Colonic mucosa (tissue), 4 donors: ENCODE data around the gene PHACTR3. TPM values are rescaled to one million over a fixed set of nuclear protein-coding genes. Genes with fewer than 3 reads are reported as not detected.

Source experiments
- DNase-seq: peaks from one replicate; pipeline ENCODE4 v3.0.0-alpha.2; 2020
- H3K27ac ChIP-seq: fragments of 200-600 bp; one replicate; pipeline ENCODE4 v1.8.0; 2021
- H3K27me3 ChIP-seq: fragments of 200-600 bp; one replicate; pipeline ENCODE4 v1.8.0; 2021
- H3K36me3 ChIP-seq: fragments of 200-600 bp; one replicate; pipeline ENCODE4 v1.8.0; 2021
- H3K4me1 ChIP-seq: fragments of 200-600 bp; one replicate; pipeline ENCODE4 v1.8.0; 2021; ENCODE audit warnings: mild to moderate bottlenecking
- H3K4me3 ChIP-seq: fragments of 200-600 bp; one replicate; pipeline ENCODE4 v1.8.0; 2021
- H3K9ac ChIP-seq, 2 donors: one replicate each; pipeline ENCODE4 v1.7.0; 2013; ENCODE audit warnings: control low read depth in 2 of 2, low read depth in 2 of 2, low read length in 2 of 2
- H3K9me3 ChIP-seq: fragments of 200-600 bp; one replicate; pipeline ENCODE4 v1.8.0; 2021
- intact Hi-C: fragments of 100-400 bp; cut with DNase I; formaldehyde crosslinking; loops from one replicate; pipeline ENCODE4 v1.14.1; 2022
- total RNA-seq, 2 donors: library from RNA; stranded (reverse); fragmentation: NEBNext Ultra II Directional in 1 of 2; extraction: Animal tissue kit (Norgen Biotek cat#: 25700) in 1 of 2; gene quantifications; one replicate each; pipeline ENCODE4 v1.2.1, GENCODE V29; 2021
- TF ChIP-seq, protein P1 (sequence below): fragments of 200-600 bp; IDR thresholded peaks from one replicate; pipeline ENCODE4 v1.8.0; 2022; ENCODE audit warnings: antibody characterized with exemption, mild to moderate bottlenecking
- donor health status: healthy.
- donor health status: DM: no; HTN: no; CAD: no.
- donor health status: DM: no; HTN: no; CAD: no.

The PHACTR3 gene
- total RNA-seq, 2 donors from 2014 or later = 0.44 to 0.53 TPM

DNA sequence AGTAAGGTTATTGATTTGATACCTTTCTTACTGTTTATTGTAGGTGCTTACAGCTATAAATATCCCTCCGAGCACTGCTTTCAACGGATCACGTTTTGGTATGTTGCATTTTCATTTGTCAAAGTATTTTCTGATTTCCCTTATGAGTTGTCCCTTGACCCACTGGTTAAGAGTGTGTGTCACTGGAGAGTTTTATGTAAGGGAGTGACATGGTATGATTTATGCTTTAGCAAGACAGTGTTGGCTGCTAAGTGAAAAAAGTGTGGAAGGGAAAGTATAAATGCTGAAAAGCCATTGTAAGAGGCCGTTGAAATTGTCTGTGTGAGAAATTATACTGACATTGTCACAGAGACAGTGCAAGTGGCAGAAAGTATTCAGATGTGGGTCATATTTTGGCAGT lies 257.1 kb downstream of the PHACTR3 start:
- intact Hi-C loops = no loop called here
- Histone ChIP-seq H3K27ac (no peak overlapping the region), H3K9ac (no peak overlapping the region), H3K27me3 (no peaks in the 10 kb centered on the region), H3K9me3 (no peaks in the 10 kb centered on the region), H3K36me3 (no peaks in the 10 kb centered on the region), H3K4me1 (no peaks in the 10 kb centered on the region), H3K4me3 (no peak overlapping the region)
- DNase-seq = no peak
- TF ChIP-seq, protein P1, sequence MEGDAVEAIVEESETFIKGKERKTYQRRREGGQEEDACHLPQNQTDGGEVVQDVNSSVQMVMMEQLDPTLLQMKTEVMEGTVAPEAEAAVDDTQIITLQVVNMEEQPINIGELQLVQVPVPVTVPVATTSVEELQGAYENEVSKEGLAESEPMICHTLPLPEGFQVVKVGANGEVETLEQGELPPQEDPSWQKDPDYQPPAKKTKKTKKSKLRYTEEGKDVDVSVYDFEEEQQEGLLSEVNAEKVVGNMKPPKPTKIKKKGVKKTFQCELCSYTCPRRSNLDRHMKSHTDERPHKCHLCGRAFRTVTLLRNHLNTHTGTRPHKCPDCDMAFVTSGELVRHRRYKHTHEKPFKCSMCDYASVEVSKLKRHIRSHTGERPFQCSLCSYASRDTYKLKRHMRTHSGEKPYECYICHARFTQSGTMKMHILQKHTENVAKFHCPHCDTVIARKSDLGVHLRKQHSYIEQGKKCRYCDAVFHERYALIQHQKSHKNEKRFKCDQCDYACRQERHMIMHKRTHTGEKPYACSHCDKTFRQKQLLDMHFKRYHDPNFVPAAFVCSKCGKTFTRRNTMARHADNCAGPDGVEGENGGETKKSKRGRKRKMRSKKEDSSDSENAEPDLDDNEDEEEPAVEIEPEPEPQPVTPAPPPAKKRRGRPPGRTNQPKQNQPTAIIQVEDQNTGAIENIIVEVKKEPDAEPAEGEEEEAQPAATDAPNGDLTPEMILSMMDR = no peak

DNA sequence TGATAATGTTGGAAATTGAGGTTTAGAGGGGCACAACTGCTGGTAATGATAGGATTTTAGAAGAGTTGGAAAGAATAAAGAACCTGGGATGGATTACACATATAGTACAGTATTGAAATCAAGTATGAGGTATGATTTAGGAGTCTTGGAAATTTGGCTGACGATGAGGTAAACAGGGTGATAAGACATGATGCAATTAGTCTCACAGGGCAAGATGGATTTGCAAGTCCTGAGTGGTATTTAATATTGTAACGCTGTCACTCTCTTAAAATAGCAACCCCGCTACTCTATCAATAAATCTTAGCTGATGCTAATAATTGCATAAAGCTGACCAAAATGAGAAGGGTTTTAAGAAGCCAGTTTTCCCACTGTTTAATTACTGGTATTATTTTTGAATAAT lies 258.7 kb downstream of the PHACTR3 start:
- TF ChIP-seq, protein P1 = no peak
- H3K9ac ChIP-seq = no peak overlapping the region
- H3K27ac ChIP-seq = no peak overlapping the region
- intact Hi-C loops = no loop called here
- no peak for DNase-seq
- H3K27me3 ChIP-seq = no peaks in the 10 kb centered on the region
- no peak overlapping the region for H3K4me3 ChIP-seq
- no peaks in the 10 kb centered on the region for H3K4me1 ChIP-seq
- H3K36me3 ChIP-seq = no peaks in the 10 kb centered on the region
- no peaks in the 10 kb centered on the region for H3K9me3 ChIP-seq

DNA sequence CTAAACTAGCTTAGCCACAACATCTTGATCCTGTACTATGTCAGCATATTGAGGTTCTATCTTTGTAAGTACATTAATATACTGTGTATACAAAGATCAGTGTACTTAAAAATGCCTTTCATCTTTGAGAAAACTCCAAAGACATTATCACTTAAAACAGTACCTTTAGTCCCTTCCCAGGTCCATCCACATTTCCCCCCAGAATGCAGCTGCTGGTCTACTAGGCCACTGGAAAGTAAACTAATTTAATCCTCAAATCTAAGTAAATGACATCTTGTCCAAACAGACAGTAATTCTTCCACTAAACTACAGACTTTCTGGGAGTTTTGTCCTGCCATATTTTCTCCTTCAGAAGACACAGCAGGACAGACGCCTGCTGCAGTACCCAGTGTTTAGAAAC lies 260.4 kb downstream of the PHACTR3 start:
- TF ChIP-seq, protein P1 = no peak
- intact Hi-C loops = no loop called here
- H3K9me3 ChIP-seq = no peaks in the 10 kb centered on the region
- DNase-seq = no peak
- H3K27me3 ChIP-seq = no peaks in the 10 kb centered on the region
- no peaks in the 10 kb centered on the region for H3K4me1 ChIP-seq
- no peak overlapping the region for H3K27ac ChIP-seq
- no peak overlapping the region for H3K9ac ChIP-seq
- no peak overlapping the region for H3K4me3 ChIP-seq
- H3K36me3 ChIP-seq = no peaks in the 10 kb centered on the region

DNA sequence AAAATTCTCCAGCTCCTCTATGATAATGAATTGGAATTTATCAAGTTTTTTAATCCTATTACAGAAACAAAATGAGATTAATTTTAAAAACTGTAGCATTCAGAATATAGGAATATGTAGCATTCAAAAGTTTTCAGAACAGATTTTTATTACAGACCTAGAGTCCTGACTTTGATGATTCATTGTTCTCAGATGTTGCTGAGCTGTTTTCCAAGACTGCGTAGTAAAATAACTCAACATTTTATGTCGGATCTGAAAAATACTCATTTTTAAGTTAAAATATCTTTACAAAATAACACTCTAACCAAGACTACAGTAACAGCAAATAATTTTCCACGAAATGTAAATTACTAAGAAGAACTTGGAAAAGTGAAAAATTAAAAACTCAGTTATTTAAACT lies 262.0 kb downstream of the PHACTR3 start:
- TF ChIP-seq, protein P1 = no peak
- intact Hi-C loops = no loop called here
- Histone ChIP-seq H3K27ac (no peak overlapping the region), H3K36me3 (no peaks in the 10 kb centered on the region), H3K9ac (no peak overlapping the region), H3K27me3 (no peaks in the 10 kb centered on the region), H3K4me1 (no peaks in the 10 kb centered on the region), H3K9me3 (no peaks in the 10 kb centered on the region), H3K4me3 (no peak overlapping the region)
- no peak for DNase-seq

DNA sequence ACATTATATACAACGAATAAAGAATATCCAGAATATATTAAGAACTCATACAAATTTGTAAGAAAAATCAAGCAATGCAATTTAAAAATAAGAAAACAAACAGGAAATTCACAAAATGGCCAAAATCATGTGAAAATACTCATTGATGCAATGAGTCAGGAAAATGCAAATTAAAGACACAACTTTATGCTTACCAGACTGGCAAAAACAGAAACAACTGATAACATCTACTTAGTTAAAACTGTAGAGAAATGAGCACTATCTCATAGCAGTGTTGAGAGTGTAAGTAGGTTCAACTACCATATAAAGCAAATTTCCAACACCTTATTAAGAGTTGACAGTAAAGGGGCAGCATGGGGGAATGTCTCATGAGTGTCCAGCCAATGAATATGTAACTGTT lies 266.8 kb downstream of the PHACTR3 start:
- intact Hi-C loops = no loop called here
- DNase-seq = no peak
- no peak overlapping the region for H3K9ac ChIP-seq
- H3K4me3 ChIP-seq = no peak overlapping the region
- no peaks in the 10 kb centered on the region for H3K9me3 ChIP-seq
- no peaks in the 10 kb centered on the region for H3K36me3 ChIP-seq
- H3K27me3 ChIP-seq = no peaks in the 10 kb centered on the region
- H3K4me1 ChIP-seq = no peaks in the 10 kb centered on the region
- no peak overlapping the region for H3K27ac ChIP-seq
- TF ChIP-seq, protein P1 = no peak

DNA sequence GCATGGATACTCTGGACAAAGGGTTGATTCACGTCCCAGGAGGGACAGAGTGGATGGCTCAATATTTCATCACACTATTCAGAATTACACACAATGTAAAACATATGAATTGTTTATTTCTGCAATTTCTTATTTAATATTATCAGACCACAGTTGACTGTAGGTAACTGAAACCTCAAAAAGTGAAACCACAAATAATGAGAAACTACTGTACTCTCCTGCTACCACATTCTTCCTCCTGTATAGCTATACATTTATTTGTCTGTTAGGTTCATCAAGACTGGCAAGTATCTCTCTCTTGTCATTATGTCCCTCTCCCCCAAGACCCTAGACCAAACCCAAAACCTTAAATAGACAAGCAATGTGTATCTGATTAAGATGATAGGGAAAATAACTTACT lies 269.1 kb downstream of the PHACTR3 start:
- TF ChIP-seq, protein P1 = no peak
- intact Hi-C loops = no loop called here
- no peaks in the 10 kb centered on the region for H3K36me3 ChIP-seq
- no peak overlapping the region for H3K4me3 ChIP-seq
- no peak for DNase-seq
- H3K27me3 ChIP-seq = no peaks in the 10 kb centered on the region
- H3K27ac ChIP-seq = no peak overlapping the region
- H3K9ac ChIP-seq = no peak overlapping the region
- H3K9me3 ChIP-seq = no peaks in the 10 kb centered on the region
- H3K4me1 ChIP-seq = no peaks in the 10 kb centered on the region
